AG10803 (cell line): ENCODE data around the gene KCNK15.

Source experiments
- DNase-seq: peaks from one replicate; pipeline ENCODE4 v3.0.0; 2010; ENCODE audit warnings: low read depth
- H3K4me3 ChIP-seq: 2 replicates; pipeline ENCODE4 v1.5.1; 2011; ENCODE audit warnings: mild to moderate bottlenecking, low read length, control low read depth
- CTCF ChIP-seq: conservative IDR thresholded peaks from 2 replicates; pipeline ENCODE4 v1.5.1; 2011; ENCODE audit warnings: mild to moderate bottlenecking, low read length, control low read depth, inconsistent platforms

KCNK15 gene

DNA sequence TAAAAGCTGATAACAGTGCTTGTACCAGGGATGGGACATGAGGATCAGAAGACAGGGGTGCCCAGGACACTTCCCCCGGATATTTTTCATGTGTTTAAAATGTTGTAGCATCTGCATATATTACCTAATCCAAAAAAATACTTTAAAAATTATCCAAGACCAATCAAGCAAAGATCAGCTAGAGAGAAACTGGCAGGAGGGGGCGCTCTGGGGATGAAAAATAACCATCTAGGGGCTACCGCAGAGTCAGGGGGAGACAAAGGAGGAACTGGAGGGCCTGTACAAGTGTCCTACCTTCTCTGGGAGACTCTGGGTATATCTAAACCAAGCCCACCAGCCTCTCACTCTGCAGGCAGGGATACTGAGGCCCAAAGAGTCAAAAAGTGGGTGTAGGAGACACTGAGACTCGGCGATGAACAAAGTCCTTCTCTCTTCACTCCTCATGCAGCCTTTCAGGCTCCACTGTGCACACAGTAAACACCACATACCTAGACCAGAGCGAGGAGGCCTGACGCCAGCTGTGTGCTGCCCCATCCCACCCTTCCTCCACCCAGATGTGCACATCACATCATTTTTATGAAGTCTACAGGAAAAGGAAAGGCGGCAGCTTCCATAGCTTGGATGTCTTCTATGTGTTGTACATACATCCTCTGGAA, 54.9 kb downstream of the KCNK15 start:
- no peak for TF ChIP-seq CTCF
- H3K4me3 ChIP-seq, result no peak overlapping the region
- DNase-seq, result no peak
